ENCODE measurements around the gene NLGN4X. TPM values are rescaled to one million over a fixed set of nuclear protein-coding genes. Genes with fewer than 3 reads are reported as not detected.

NLGN4X gene
- total RNA-seq, 2 experiments from 2014 or later = 0.08 to 0.11 TPM

- Histone ChIP-seq H3K9me3 (ENCODE audit: control insufficient read depth in 1 of 2, insufficient read depth in 1 of 2, low read length in 2 of 2) (no peaks in the 10 kb centered on the region), H3K27me3 (ENCODE audit: control insufficient read depth in 1 of 2, insufficient read depth in 2 of 2, low read length in 2 of 2) (no peaks in the 10 kb centered on the region), H3K27ac (ENCODE audit: low read depth in 1 of 2, low read length in 2 of 2) (no peak overlapping the region), H3K36me3 (ENCODE audit: insufficient read depth, low read length) (no peaks in the 10 kb centered on the region), H3K4me1 (ENCODE audit: insufficient read depth, low read length) (no peaks in the 10 kb centered on the region), H3K4me3 (ENCODE audit: low read length) (no peak overlapping the region)
- no peaks in the 10 kb centered on the region for H3K9me3 Mint-ChIP-seq
- intact Hi-C loops (cut with DNase I, micrococcal nuclease) = no loop called here
- H3K27me3 Mint-ChIP-seq = no peaks in the 10 kb centered on the region
- H3K27ac Mint-ChIP-seq = no peak overlapping the region
- DNase-seq (no peak), ATAC-seq (ENCODE audit: poor library complexity) (no peak)
- POLR2A ChIA-PET = no interaction called here
- no peak overlapping the region for H3K4me3 Mint-ChIP-seq
- TF ChIP-seq, protein P1, sequence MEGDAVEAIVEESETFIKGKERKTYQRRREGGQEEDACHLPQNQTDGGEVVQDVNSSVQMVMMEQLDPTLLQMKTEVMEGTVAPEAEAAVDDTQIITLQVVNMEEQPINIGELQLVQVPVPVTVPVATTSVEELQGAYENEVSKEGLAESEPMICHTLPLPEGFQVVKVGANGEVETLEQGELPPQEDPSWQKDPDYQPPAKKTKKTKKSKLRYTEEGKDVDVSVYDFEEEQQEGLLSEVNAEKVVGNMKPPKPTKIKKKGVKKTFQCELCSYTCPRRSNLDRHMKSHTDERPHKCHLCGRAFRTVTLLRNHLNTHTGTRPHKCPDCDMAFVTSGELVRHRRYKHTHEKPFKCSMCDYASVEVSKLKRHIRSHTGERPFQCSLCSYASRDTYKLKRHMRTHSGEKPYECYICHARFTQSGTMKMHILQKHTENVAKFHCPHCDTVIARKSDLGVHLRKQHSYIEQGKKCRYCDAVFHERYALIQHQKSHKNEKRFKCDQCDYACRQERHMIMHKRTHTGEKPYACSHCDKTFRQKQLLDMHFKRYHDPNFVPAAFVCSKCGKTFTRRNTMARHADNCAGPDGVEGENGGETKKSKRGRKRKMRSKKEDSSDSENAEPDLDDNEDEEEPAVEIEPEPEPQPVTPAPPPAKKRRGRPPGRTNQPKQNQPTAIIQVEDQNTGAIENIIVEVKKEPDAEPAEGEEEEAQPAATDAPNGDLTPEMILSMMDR (IDR thresholded peaks at IDR 0.05) = no peak
- CTCF ChIA-PET = no interaction called here
- no peaks in the 10 kb centered on the region for H3K4me1 Mint-ChIP-seq (ENCODE audit: low read depth)
- H3K36me3 Mint-ChIP-seq (ENCODE audit: low read depth) = no peaks in the 10 kb centered on the region
These were observed 18.4 kb downstream of the NLGN4X start for GRCh38 chrX:6210230-6210629.

GRCh38 chrX:6203462-6204215 is 25.0 kb downstream of the NLGN4X start:
- Mint-ChIP-seq H3K4me3 (no peak overlapping the region), H3K36me3 (ENCODE audit: low read depth) (no peaks in the 10 kb centered on the region), H3K27ac (no peak overlapping the region), H3K9me3 (no peaks in the 10 kb centered on the region), H3K4me1 (ENCODE audit: low read depth) (no peaks in the 10 kb centered on the region), H3K27me3 (no peaks in the 10 kb centered on the region)
- Histone ChIP-seq H3K36me3 (ENCODE audit: insufficient read depth, low read length) (no peaks in the 10 kb centered on the region), H3K4me1 (ENCODE audit: insufficient read depth, low read length) (no peaks in the 10 kb centered on the region), H3K27ac (ENCODE audit: low read depth in 1 of 2, low read length in 2 of 2) (no peak overlapping the region), H3K9me3 (ENCODE audit: control insufficient read depth in 1 of 2, insufficient read depth in 1 of 2, low read length in 2 of 2) (no peaks in the 10 kb centered on the region), H3K27me3 (ENCODE audit: control insufficient read depth in 1 of 2, insufficient read depth in 2 of 2, low read length in 2 of 2) (no peaks in the 10 kb centered on the region), H3K4me3 (ENCODE audit: low read length) (no peak overlapping the region)
- TF ChIP-seq, protein P1 (IDR thresholded peaks at IDR 0.05) = no peak
- CTCF ChIA-PET = no interaction called here
- POLR2A ChIA-PET = no interaction called here
- ATAC-seq (ENCODE audit: poor library complexity) = no peak
- DNase-seq = no peak
- intact Hi-C loops (cut with DNase I, micrococcal nuclease) = no loop called here

DNA sequence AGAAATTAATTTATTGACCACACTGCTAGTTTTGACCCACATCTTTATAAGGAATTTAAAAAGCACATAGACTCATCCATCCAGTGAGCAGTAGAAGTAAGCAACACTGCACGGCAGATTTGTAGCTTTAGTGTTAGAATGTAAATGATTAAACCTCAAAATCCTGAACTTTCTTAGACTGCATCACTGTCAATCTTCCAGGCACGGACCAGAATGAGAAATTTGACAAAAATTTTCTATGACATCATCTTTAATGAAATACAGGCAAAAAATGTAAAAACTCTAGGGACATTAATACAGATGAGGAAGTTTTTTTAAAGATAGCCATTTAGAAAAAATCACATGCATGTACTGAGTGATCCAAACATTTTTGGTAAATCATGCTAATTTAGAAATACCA is 29.2 kb downstream of the NLGN4X start:
- H3K4me3 Mint-ChIP-seq = no peak overlapping the region
- H3K36me3 Mint-ChIP-seq (ENCODE audit: low read depth) = no peaks in the 10 kb centered on the region
- ATAC-seq (ENCODE audit: poor library complexity) = no peak

More for the DNA sequence above, 29.2 kb downstream of the NLGN4X start:
- ChIA-PET CTCF (no interaction called here), POLR2A (no interaction called here)
- Histone ChIP-seq H3K27ac (ENCODE audit: low read depth in 1 of 2, low read length in 2 of 2) (no peak overlapping the region), H3K9me3 (ENCODE audit: control insufficient read depth in 1 of 2, insufficient read depth in 1 of 2, low read length in 2 of 2) (no peaks in the 10 kb centered on the region), H3K4me1 (ENCODE audit: insufficient read depth, low read length) (no peaks in the 10 kb centered on the region), H3K36me3 (ENCODE audit: insufficient read depth, low read length) (no peaks in the 10 kb centered on the region), H3K4me3 (ENCODE audit: low read length) (no peak overlapping the region), H3K27me3 (ENCODE audit: control insufficient read depth in 1 of 2, insufficient read depth in 2 of 2, low read length in 2 of 2) (no peaks in the 10 kb centered on the region)
- no peak for DNase-seq
- no peaks in the 10 kb centered on the region for H3K27me3 Mint-ChIP-seq
- no peaks in the 10 kb centered on the region for H3K9me3 Mint-ChIP-seq
- TF ChIP-seq, protein P1 (IDR thresholded peaks at IDR 0.05) = no peak
- intact Hi-C loops (cut with DNase I, micrococcal nuclease) = no loop called here
- H3K4me1 Mint-ChIP-seq (ENCODE audit: low read depth) = no peaks in the 10 kb centered on the region
- no peak overlapping the region for H3K27ac Mint-ChIP-seq
